OCI-M2 (cell line): Measurements from ENCODE around the gene MMP11.

Experiments
- DNase-seq: peaks from one replicate; lab custom pipeline; 2025; ENCODE audit not compliant: unreplicated experiment; lab: John Stamatoyannopoulos, UW

MMP11 gene

GRCh38 chr22:23800297-23801237 is 27.9 kb downstream of the MMP11 start:
- no peak for DNase-seq

- no peak for DNase-seq
These were observed 28.7 kb downstream of the MMP11 start for GRCh38 chr22:23801238-23801821.

GRCh38 chr22:23801886-23802377 is 29.3 kb downstream of the MMP11 start:
- DNase-seq, result no peak

- no peak for DNase-seq
These were observed 30.6 kb downstream of the MMP11 start for GRCh38 chr22:23803001-23803819.

GRCh38 chr22:23804781-23805291 is 32.2 kb downstream of the MMP11 start:
- DNase-seq, result no peak

GRCh38 chr22:23806837-23807236 is 34.2 kb downstream of the MMP11 start:
- no peak for DNase-seq

- DNase-seq, result no peak
These were observed 39.7 kb downstream of the MMP11 start for GRCh38 chr22:23812378-23812777.

- no peak for DNase-seq
These were observed 43.0 kb downstream of the MMP11 start for GRCh38 chr22:23815541-23816155.

- DNase-seq, result no peak
These were observed 43.7 kb downstream of the MMP11 start for GRCh38 chr22:23816156-23816976.

GRCh38 chr22:23817146-23817545 is 44.5 kb downstream of the MMP11 start:
- DNase-seq, result no peak

- no peak for DNase-seq
These were observed 45.9 kb downstream of the MMP11 start for GRCh38 chr22:23818541-23818940.

- DNase-seq, result no peak
These were observed 48.1 kb downstream of the MMP11 start for GRCh38 chr22:23820748-23821211.

GRCh38 chr22:23822101-23822671 is 49.5 kb downstream of the MMP11 start:
- DNase-seq, result no peak

GRCh38 chr22:23823331-23823791 is 50.7 kb downstream of the MMP11 start:
- no peak for DNase-seq

- DNase-seq, result no peak
These were observed 52.0 kb downstream of the MMP11 start for GRCh38 chr22:23824476-23825245.

GRCh38 chr22:23825246-23825905 is 52.7 kb downstream of the MMP11 start:
- DNase-seq, result no peak

- no peak for DNase-seq
These were observed 54.1 kb downstream of the MMP11 start for GRCh38 chr22:23826510-23827350.
